Left ventricle myocardium superior (tissue), 1 donor: ENCODE data around the gene RAP1GDS1. TPM values are rescaled to one million over a fixed set of nuclear protein-coding genes. Genes with fewer than 3 reads are reported as not detected.
A peak's percentile ranks its signal among the peaks of the same experiment; 100 is the strongest.

Source experiments
- ATAC-seq: fragments of 200-7000 bp; cut with Tn5 transposase; one replicate; pipeline ENCODE4 v1.9.1; 2020; ENCODE audit warnings: mild to moderate bottlenecking, moderate library complexity
- DNase-seq: peaks from one replicate; pipeline ENCODE4 v3.0.0-alpha.2; 2020
- intact Hi-C: fragments of 100-400 bp; cut with micrococcal nuclease; formaldehyde crosslinking; loops from one replicate; pipeline ENCODE4 v1.11.0; 2022
- long read RNA-seq: library from polyadenylated mRNA; unstranded; transcript quantifications from one replicate; pipeline ENCODE4 v2.0.0, GENCODE V29; 2021
- total RNA-seq: library from RNA; stranded (reverse); fragmentation: NEBNext Ultra II Directional; extraction: Animal tissue kit (Norgen Biotek cat#: 25700); gene quantifications from one replicate; pipeline ENCODE4 v1.2.1, GENCODE V29; 2021
- donor health status: DM: no; HTN: yes; CAD: no; lungs with severe emphysema.

Gene RAP1GDS1, protein sequence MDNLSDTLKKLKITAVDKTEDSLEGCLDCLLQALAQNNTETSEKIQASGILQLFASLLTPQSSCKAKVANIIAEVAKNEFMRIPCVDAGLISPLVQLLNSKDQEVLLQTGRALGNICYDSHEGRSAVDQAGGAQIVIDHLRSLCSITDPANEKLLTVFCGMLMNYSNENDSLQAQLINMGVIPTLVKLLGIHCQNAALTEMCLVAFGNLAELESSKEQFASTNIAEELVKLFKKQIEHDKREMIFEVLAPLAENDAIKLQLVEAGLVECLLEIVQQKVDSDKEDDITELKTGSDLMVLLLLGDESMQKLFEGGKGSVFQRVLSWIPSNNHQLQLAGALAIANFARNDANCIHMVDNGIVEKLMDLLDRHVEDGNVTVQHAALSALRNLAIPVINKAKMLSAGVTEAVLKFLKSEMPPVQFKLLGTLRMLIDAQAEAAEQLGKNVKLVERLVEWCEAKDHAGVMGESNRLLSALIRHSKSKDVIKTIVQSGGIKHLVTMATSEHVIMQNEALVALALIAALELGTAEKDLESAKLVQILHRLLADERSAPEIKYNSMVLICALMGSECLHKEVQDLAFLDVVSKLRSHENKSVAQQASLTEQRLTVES
- 10.5 TPM for total RNA-seq
- long read RNA-seq, partial matches to known transcripts = 1 of 23 reads
- long read RNA-seq, other reads (novel, unspliced or antisense) = 9 of 23 reads

DNA sequence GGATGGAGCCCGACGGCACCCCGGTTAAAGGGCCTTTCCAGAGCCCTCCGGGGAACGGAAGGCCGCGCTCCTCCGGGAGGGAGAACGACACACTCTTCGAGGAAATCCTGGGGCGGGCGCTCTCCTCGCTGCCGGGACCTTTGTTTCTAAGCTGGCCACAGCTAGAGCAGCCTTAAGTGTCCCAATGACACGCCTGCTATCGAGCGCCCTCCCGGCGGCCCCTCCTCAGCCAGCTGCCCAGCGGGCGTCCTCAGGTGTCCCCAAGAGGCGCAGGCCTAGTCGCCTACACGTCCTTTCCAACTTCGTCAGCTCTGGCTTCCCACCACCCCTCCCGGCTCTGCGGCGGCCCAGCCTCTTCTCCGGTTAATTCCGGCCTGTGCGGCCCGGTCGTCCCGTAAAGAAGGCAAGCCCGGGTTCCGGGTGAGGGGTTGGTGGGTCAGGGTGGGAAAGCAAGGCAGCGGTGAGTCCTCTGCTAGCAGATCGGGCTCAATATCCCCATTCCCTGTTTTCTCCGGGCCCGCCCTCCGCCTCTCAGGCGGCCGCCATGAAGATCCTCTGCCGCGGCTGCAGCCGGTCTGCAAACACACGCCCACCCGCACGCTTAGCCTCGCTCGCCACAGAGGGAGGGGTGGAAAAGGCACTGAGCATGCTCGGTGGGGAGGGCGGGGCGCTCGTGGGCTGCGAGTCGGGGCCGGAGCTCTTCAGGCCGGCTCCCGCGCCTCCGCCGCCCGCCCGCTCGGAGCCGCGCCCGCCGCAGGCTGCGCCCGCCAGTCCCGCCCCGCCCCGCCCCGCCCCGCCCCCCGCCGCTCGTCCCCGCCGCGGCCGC, at the start of gene RAP1GDS1:
TSS of gene RAP1GDS1 (plus strand) at position 806 of the 826 bp plus-strand sequence. CDS start 182 bp downstream, outside the sequence.
- ATAC-seq = peak; percentile 97

DNA sequence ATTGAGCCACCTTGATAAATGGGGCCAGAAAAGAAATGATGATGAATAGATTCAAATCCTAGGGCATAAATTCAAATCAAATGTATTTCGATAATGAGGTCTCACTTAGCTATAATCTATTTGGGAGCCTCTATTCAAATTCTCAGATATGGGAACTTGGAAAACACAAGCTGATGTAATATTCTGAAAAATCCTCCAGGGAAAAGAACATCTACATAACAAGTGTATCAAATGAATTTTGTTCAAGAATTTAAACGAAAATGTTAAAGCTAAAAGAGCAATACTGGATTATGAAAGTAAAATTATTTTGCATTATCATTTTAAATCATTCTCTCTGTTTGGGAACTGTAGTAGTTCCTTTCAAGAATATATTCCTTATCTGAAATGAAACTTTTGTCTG, 38.9 kb upstream of the RAP1GDS1 start:
- intact Hi-C loops = no loop called here
- DNase-seq = no peak
- ATAC-seq = no peak

More for the DNA sequence above, at the start of gene RAP1GDS1:
- intact Hi-C loops = no loop called here
- DNase-seq = peak; percentile 98

DNA sequence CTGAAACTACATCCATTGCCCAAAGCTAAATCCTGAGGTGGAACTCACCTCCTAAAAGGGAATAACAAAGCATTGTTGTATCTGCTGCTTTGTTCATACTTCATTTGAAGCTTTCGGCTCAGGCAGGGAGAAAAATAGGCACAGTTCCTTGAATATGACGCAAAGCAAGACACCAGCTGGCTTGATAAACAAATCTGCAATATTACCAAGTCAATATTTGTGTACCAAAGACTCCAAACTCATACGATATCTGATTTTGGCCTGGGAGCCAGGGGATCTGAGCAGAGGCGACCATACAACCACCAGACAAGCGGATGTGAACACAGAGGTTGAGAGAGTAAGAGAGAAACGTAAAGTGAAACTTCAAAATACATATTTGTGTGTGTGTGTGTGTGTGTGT, 34.8 kb upstream of the RAP1GDS1 start:
- intact Hi-C loops = no loop called here
- no peak for DNase-seq
- no peak for ATAC-seq

DNA sequence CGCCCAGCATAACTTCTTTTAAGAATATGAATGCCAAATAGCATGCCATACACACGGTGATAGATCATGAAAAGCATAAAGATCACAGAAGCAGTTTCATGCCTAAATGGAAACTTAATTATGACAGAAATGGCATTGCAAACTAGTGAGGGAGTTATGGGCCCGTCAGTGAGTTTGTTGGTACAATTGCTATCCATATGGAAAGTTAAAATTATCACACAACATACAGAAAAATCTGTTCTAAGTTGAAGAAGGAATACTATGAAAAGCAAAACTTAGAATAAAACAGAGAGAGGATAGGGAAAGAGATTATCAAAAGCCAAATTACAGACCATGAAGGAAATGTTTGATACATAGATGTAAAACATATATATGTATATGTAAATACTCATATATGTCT, 30.2 kb upstream of the RAP1GDS1 start:
- intact Hi-C loops = no loop called here
- no peak for DNase-seq
- no peak for ATAC-seq

DNA sequence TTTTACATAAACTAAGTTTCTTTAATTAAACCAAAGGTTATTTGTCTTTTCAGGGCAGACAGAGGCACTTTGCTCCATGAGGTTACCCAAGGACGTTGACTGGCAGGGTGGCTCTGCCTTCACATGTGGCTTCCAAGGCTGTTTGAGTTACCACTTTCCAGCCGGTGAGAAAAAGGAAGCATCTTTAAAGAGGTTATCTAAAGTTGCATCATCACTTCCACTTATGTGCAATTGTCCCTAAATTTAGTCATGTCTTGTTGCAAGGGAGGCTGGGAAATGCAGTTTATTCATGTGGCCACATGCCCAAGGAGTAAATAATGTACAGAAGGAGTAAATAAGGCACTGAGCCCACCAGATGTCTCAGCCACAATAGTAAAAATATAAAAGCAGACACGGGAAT, 29.0 kb upstream of the RAP1GDS1 start:
- intact Hi-C loops = no loop called here
- ATAC-seq (no peak), DNase-seq (no peak)

DNA sequence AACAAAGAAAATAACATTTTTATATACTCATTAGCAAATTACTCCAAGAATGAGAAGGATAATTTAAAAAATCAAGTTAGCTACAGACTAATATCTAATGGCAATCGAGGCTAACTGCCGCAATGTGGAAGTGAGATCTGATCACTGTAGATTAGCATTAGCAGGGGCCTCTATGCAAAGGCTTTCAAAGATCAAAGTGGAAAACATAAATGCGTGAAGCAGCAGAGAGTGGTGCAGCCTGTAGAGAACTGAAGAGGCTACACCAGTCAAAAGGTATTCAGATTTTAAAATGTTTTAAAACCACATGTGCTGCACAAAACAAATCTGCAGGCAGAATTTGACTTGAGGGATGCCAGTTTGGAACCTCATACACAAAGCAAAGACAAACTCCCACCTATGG, 24.0 kb upstream of the RAP1GDS1 start:
- ATAC-seq = no peak
- no peak for DNase-seq
- intact Hi-C loops = no loop called here

DNA sequence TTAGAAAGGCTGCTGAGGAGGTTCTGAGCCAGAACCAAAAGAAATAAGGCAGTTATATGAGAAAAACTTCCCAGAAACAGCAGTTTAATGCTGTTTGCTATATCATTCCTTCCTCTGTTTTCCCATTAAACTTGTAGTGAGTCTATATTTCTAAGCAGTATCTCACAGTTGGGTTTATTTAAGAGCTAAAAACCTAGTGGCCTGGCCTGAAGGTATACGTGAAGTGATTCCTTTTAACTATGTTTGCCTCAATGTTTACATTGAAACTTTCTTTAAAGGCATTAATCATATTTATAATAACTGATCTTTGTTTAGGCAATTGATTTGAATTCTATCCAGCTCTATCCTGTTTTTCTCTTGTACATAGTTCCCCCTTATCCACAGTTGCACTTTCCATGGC, 19.1 kb upstream of the RAP1GDS1 start:
- no peak for DNase-seq
- intact Hi-C loops = no loop called here
- ATAC-seq = no peak

DNA sequence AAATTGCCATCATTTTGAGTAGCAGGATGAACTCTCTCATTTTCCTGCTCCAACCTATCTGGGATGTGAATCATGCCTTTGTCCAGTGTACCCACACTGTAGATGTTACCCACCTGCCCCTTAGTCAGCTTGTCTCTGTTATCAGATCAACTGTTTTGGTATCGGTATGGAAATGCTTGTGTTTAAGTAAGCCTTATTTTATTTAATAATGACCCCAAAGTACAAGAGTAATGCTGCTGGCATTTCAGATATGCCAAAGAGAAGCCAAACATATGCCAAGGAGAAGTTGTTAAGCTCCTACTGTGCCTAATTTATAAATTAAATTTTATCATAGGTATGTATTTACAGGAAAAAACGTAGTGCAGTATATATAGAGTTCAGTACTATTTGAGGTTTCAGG, 18.6 kb upstream of the RAP1GDS1 start:
- intact Hi-C loops = no loop called here
- ATAC-seq (no peak), DNase-seq (no peak)

DNA sequence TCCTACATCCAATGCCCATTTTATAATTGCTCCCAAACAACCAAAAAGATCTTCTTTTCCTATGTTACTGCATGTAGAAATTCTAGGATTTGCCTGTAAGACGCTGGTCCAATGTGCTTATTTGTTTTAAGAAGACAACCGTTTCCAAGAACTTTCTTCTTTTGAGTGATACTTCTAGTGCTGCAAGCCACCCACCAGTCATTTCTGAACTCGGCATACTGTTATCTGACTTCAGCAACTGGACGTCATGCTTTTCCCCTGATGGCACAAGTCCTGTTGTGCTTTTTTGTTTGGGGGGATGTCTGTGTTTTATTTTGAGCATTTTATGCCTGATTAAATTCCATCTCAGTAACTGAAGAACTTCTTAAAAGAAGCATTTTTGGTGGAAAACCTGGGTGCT, 16.0 kb upstream of the RAP1GDS1 start:
- intact Hi-C loops = no loop called here
- DNase-seq (no peak), ATAC-seq (no peak)

DNA sequence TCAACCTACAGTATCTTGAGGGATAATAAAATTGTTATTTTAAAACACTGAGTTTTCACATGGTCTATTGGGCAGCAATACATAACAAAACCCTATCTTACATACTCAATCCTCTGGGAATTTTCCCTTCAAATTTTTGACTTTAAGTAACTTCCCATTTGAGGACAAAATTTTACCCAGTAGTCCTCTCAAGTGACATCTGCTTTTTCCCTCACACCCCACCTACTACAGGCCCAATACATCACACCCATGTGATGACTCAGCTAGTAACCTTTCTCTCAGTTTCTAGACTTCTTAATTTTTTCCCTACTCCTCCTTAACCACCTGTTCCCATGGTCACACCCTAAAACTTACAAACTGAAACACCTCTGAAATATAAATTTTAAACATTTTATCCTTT, 12.2 kb upstream of the RAP1GDS1 start:
- intact Hi-C loops = no loop called here
- no peak for DNase-seq
- ATAC-seq = no peak

DNA sequence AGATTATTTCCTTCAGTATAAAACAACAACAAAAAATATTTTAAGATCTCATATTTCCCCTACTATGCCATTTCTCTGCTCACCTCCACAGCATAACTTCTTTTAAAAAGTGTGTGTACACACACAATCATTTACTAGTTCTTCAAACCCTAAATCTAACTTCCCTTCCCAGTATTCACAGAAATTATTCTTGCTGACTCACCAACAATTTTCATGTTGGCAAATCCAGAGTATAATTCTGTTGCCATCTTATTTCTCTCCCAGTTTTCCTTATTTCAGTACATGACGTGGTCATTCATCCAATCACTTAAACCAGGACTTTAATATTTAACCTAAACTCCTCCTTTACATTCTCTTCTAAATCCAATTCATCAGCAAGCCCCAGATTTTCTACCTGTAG, 11.4 kb upstream of the RAP1GDS1 start:
- intact Hi-C loops = no loop called here
- ATAC-seq (no peak), DNase-seq (no peak)

DNA sequence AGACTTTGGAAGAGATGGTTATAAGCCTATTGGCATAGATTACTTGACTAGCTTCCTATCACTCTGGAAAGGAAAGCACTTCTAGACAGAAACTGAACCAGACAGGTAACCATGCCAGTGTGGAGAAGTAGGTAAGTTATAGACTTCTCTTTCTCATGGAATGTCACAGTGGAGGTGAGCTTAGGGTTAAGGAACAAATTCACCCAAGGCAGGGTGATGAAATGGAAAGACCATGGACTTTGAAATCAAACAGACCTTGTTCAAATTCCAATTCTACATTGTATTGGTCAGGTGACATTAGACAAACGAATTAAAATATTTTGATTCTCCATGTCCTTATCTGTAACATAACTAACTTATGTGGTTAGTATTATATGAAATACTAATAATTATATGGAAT, 7.7 kb upstream of the RAP1GDS1 start:
- no peak for DNase-seq
- intact Hi-C loops = no loop called here
- ATAC-seq = no peak

DNA sequence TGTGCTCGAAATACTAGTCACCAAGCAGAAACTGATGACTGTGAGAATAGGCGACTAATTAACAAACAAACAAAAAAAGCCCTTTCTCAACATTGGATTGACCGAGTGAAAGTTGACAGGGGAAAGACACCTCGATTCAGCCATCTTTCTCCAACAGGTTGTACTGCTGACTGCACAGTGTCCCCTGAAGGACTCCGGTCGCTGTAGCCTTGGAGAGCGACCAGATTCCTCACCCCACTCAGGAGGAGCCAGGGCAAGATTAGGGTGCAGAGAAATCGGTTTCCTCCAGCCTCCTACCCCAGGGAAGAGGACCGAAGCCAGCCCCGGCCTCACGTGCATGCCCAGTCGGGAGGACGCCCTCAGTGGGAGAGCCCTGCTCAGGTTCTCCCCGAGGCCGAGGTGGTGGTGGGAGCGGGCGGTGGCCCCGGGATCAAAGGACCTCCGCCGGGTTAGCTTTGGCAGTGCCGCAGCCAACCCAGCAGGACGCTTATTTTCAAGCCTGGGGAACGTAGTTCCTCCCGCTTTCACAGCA, 1.1 kb upstream of the RAP1GDS1 start:
- intact Hi-C loops = no loop called here

DNA sequence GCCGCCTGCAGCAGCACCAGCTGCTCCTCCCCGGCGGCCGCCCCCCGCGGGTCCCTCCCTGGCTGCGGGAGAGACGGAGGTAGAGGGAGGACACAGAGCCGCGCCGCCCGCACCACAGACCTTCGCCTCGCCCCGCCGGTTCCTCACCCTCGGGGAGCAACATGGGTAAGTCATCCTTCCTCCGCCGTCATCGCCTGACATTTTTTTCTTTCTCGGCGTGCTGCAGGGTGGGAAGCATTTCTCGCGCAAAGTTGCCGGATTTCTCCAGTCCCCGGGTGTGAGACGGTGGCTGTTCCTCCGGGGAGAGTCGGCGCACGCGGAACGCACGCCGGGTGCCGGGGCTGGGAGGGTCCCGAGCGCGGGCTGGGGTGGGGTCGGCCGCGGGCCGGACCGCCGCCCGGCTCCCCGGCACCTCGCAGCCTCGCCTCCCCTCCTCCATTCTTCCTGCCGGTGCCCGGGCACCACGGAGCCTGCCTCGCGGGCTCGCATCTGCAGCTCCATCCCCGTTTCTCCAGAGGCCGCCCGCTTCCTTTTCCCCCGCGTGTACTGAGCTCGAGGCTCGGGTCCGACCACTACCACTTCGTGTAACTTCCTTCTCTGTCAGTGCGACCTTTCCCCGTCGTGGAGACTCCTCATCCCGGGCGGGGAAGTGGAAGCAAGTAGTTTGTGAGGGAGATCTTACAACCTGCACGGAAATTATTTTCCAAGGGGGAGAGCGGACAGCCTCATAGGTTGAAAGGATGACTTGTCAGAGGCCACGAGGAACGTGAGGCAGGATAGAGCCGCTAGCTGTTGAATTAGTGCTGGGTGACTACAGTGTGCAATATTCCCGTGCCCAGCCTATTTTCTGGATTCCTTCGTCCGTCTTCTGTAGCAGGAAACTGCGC, 464 bp downstream of the RAP1GDS1 start:
- ATAC-seq (peak; percentile 13), DNase-seq (peak; percentile 54)
- intact Hi-C loops = no loop called here

More for the DNA sequence above, 1.1 kb upstream of the RAP1GDS1 start:
- no peak for DNase-seq
- peak; percentile 42 for ATAC-seq

DNA sequence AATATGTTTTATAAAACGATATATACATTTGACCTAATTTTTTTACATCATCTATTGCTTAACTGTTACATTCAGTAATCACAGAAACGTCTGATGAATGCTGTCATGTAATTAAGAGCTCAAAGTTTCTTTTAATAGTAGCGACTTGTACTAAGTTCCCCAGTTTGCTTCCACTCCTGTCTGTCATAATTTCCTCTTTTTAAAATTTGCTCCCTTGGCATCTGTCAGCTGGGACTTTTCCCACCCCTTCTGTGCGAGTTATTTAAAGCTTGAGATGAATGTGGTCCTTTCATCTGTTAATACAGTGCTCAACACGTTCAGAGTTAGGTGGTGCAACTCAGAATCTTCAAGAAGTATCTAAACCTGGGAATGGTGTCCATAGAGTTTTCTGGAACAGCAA, 1.2 kb downstream of the RAP1GDS1 start:
- ATAC-seq (no peak), DNase-seq (no peak)
- intact Hi-C loops = no loop called here

DNA sequence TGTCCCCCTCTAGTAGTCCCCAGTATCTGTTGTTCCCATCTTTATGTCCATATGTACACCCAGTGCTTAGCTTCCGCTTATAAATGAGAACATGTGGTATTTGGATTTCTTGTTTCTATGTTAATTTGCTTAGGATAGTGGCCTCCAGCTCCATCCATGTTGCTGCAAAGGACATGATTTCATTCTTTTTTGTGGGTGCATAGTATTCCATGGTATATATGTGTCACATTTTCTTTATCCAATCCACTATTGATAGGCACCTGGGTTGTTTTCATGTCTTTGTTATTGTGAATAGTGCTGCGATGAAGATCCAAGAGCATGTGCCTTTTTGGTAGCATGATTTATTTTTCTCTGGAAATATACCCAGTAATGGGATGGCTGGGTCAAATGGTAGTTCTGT, 6.3 kb downstream of the RAP1GDS1 start:
- ATAC-seq = no peak
- intact Hi-C loops = no loop called here
- DNase-seq = no peak

DNA sequence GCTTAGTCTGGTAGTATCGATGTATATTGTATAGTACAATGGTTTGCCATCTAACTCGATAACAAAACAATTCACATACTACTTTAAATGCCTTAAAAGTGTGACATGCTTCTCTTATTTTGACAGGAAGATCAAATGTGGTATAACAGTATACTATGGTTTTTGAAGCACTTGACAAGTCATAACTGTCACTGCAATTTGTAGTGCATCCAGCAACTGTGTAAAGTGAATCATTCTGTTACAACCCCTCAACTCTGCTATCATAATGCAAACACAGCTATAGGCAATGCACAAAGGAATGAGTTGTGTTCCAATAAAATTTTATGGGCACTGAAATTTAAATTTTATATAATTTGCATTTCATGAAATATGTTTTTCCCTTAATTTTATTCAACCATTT, 14.0 kb downstream of the RAP1GDS1 start:
- intact Hi-C loops = no loop called here
- no peak for ATAC-seq
- DNase-seq = no peak

DNA sequence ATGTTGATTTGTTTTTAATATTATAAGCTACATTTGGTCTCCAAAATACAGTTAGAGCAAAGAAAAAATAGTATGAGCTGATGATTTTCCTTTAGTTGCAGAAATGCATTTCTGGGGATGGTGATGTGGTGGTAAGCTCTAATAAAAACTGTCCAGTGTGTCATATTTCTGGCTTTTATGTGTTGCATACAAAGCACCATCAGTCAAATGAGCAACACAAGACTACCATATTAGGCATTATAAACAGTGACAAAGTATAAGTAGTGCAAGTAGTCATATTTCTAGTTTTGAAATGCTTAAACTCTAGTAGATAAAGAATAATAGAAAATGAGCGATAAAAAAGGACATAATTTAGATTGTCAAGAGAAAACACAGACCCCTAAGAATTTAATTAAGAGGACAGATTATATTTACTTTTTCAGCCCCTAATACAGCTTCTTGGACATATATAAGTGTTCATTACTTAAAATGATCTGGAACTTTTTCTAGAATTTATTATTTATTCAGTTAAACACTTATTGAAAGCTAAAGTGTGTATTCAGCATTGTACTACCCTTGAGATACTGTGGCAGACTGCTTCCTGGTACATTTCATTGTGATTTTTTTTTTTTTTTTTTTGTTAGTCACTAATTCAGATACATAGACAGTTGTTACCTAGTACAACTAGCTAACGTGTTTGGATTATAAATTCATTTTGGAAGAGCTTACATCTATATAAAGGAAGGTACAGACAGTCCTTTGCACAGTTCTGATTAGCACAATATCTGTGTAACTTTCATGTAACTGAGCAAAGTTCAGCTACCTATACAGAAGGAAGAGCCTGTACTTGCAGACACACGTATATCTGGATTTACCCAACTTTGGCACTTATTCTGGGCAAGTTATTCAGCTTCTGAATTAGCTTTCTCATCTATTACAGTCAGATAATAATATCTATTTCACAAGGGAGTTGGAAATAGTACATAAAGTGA, 22.3 kb downstream of the RAP1GDS1 start:
- ATAC-seq (no peak), DNase-seq (no peak)
- intact Hi-C loops = no loop called here
